NCI-H187 treated with DMSO at 0.1 percent for 48 hours (cell line): ENCODE data around the gene EEPD1.
"Not testable (repeated sequence)": the region's sequence is repeated elsewhere in the genome, so short reads cannot be mapped to it uniquely, and the experiment has no call there.

Experiments used
- DNase-seq: peaks from one replicate; lab custom pipeline; 2025; lab: John Stamatoyannopoulos, UW

The EEPD1 gene

GRCh38 chr7:36317276-36317675 lies 164.2 kb downstream of the EEPD1 start:
- no peak for DNase-seq

DNA sequence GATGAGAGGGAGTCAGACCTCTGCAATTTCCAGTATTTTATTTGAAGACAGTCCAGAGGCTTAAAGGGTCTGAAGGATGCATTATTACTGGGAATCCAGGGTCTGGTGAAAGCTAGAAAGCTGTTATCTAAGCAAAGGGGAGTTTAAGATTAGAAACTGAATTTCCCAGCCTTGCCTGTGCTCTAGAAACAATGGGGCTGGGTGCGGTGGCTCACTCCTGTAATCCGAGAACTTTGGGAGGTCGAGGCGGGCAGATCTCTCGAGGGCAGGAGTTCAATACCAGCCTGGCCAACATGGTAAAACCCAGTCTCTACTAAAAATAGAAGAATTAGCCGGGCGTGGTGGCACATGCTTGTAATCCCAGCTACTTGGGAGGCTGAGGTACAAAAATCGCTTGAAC lies 165.1 kb downstream of the EEPD1 start:
- no peak for DNase-seq

DNA sequence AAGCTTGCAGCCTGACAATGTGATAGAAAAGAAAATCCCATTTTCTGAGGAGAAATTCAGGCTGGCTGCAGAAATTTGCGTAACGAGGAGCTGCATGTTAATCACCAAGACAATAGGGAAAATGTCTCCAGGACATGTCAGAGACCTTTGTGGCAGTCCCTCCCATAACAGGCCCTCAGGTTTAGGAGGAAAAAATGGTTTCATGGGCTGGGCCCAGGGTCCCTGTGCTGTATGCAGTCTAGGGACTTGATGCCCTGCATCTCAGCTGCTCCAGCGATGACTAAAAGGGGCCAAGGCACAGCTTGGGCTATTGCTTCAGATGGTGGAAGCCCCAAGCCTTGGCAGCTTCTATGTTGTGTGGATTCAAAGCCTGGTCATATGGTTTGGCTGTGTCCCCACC lies 168.2 kb downstream of the EEPD1 start:
- DNase-seq = not testable (repeated sequence)

DNA sequence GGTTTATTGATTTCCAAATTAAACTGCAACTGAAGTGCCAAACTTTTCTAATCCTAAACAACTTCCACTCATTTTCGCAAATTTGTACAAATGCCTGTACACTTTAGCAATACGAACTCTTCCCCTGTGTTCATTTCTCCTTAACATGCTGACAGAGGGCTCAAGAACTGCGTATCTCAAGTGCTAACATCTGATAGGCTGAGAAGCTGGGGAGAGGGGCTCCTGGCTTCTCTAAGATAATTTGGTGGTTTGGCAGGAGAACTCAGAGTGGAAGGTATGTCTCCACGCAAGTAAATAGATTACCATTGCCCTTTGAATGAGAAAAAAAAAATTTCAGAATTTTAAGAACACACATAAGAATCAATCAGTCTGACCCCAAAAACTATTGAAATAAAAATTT lies 183.3 kb downstream of the EEPD1 start:
- DNase-seq = no peak

GRCh38 chr7:36338256-36338655 lies 185.2 kb downstream of the EEPD1 start:
- no peak for DNase-seq

DNA sequence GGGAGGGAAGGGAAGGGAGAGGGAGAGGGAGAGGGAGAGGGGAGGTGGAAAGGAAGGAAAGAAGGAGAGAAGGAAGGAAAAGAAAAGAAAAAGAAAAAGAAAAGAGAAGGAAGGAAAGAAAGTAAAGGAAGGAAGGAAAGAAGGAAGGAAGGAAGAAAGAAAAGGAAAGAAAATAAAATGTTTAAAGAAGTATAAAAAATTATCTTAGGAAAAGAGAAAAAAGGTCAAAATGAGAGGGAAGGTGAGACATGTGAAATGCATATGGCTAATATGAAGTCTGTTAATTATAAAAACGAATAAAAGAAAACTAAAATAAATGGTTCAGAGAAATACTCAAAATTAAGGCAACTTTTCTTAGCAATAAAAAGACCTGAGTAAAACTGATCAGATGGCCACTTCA lies 190.5 kb downstream of the EEPD1 start:
- DNase-seq = no peak

- no peak for DNase-seq
Observed at GRCh38 chr7:36344622-36345021, 191.6 kb downstream of the EEPD1 start.

- DNase-seq = no peak
Observed at GRCh38 chr7:36346260-36346831, 193.3 kb downstream of the EEPD1 start.

DNA sequence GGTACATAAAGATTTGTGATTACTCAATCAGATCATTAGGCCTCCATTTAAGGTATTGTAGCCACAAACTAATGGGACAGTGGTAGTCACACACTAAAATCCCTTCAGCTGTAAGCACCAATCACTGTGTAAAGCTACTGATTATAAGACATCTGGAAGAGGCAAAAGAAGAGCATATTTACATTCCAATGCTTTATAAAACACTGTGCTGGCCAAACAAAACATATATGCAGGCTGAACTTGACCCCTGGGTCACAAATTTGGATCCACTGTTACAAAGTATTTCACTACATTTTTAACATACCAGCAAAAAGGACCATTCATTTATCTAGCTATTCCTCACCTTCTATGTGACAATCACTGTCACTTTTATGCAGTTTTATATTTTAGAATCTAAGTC lies 195.2 kb downstream of the EEPD1 start:
- no peak for DNase-seq

DNA sequence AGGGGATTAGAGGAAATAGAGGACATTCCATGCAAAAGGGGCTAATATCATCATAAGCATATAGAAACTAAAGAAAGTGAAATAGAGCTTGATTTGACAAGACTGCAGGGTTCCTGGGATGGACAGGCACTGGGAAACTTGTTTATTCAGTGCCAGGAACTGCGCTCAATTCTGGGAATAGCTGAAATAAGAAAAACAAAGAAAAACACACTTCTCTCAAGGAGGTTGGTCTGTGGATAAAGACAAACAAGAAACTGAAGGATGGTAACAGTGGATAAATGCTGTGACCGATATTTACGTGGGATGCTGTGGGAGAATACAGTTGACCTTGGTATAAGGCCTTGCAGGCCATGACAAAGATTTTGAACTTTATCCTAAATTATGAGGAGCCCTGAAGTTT lies 195.7 kb downstream of the EEPD1 start:
- DNase-seq = no peak

GRCh38 chr7:36349626-36350025 lies 196.6 kb downstream of the EEPD1 start:
- DNase-seq = no peak
